HepG2 (cell line): Measurements from ENCODE around the gene RABL6. TPM values are rescaled to one million over a fixed set of nuclear protein-coding genes. Genes with fewer than 3 reads are reported as not detected.

Source experiments
- FOXC1 ChIP-seq: sonication (generic); formaldehyde crosslinking; IDR thresholded peaks from 2 replicates; pipeline ENCODE4 v1.8.0; 2022; ENCODE audit warnings: mild to moderate bottlenecking, missing genetic modification reagents, borderline replicate concordance
- GABPB1 ChIP-seq: IDR thresholded peaks from 2 replicates; pipeline ENCODE4 v1.6.1; 2016; ENCODE audit warnings: mild to moderate bottlenecking, missing genetic modification reagents, moderate library complexity, missing compliant biosample characterization
- GRHL1 ChIP-seq: sonication (generic); formaldehyde crosslinking; conservative IDR thresholded peaks from 2 replicates; pipeline ENCODE4 v1.8.0; 2022; ENCODE audit warnings: missing genetic modification reagents
- IRF1 ChIP-seq: sonication (generic); formaldehyde crosslinking; IDR thresholded peaks from 2 replicates; pipeline ENCODE4 v1.4.0; 2020; ENCODE audit warnings: low read depth, mild to moderate bottlenecking, missing genetic modification reagents
- MAFG ChIP-seq: sonication (generic); formaldehyde crosslinking; IDR thresholded peaks from 2 replicates; pipeline ENCODE4 v1.5.1; 2020; ENCODE audit warnings: mild to moderate bottlenecking, missing genetic modification reagents
- NFAT5 ChIP-seq: sonication (generic); formaldehyde crosslinking; IDR thresholded peaks from 2 replicates; pipeline ENCODE4 v1.4.0; 2020; ENCODE audit warnings: missing genetic modification reagents
- SALL2 ChIP-seq: sonication (generic); formaldehyde crosslinking; IDR thresholded peaks from 2 replicates; pipeline ENCODE4 v1.8.1; 2023; ENCODE audit warnings: mild to moderate bottlenecking, missing genetic modification reagents, inconsistent platforms
- ZBTB1 ChIP-seq: sonication (generic); formaldehyde crosslinking; IDR thresholded peaks from 2 replicates; pipeline ENCODE4 v1.4.0; 2020; ENCODE audit warnings: missing genetic modification reagents, borderline replicate concordance
- ZBTB34 ChIP-seq: sonication (generic); formaldehyde crosslinking; IDR thresholded peaks from 2 replicates; pipeline ENCODE4 v1.8.0; 2022; ENCODE audit warnings: mild to moderate bottlenecking, missing genetic modification reagents
- ZBTB38 ChIP-seq: sonication (generic); formaldehyde crosslinking; IDR thresholded peaks from 2 replicates; pipeline ENCODE4 v1.5.1; 2020; ENCODE audit warnings: mild to moderate bottlenecking, missing genetic modification reagents
- ZNF746 ChIP-seq: sonication (generic); formaldehyde crosslinking; IDR thresholded peaks from 2 replicates; pipeline ENCODE4 v1.8.0; 2022; ENCODE audit warnings: mild to moderate bottlenecking, missing genetic modification reagents
- ZNF883 ChIP-seq: sonication (generic); formaldehyde crosslinking; IDR thresholded peaks from 2 replicates; pipeline ENCODE4 v1.5.1; 2020; ENCODE audit warnings: mild to moderate bottlenecking, missing genetic modification reagents; ENCODE audit errors: not compliant biosample characterization
- polyA plus RNA-seq, 8 experiments: library from polyadenylated mRNA; depleted of rRNA in 3 of 8; stranded (reverse) in 7 of 8; unstranded in 1 of 8; fragments of >200 nt; fragmentation: Illumina TruSeq in 4 of 8; extraction: Trizol in 4 of 8; gene quantifications; 2 replicates each; pipeline versions ENCODE4 v1.2.1 to v1.2.3, GENCODE V29; 2011 to 2016; ENCODE audit warnings: low read depth in 4 of 8, missing spikeins in 1 of 8, mixed read lengths in 1 of 8; ENCODE audit not compliant: insufficient read depth in 1 of 8
- total RNA-seq, 5 experiments: library from RNA; depleted of rRNA; stranded (reverse); fragments of >200 nt; fragmentation: Illumina TruSeq; extraction: Trizol; gene quantifications; 2 replicates each; pipeline ENCODE4 v1.2.3, GENCODE V29; 2016; ENCODE audit warnings: low read depth in 1 of 5
- TF ChIP-seq, protein P1 (sequence below): sonication (generic); formaldehyde crosslinking; IDR thresholded peaks from 2 replicates; pipeline ENCODE4 v1.9.0; 2021; ENCODE audit warnings: missing genetic modification reagents, borderline replicate concordance
- TF ChIP-seq, protein P2 (sequence below): sonication (generic); formaldehyde crosslinking; IDR thresholded peaks from 2 replicates; pipeline ENCODE4 v1.4.0; 2020; ENCODE audit warnings: low read depth, missing genetic modification reagents

RABL6 gene
- total and polyA plus RNA-seq, 2 of the 13 experiments (the other 11 are each of a cell fraction or from before 2014, with no cell fraction given) = 81.5 to 125 TPM

DNA sequence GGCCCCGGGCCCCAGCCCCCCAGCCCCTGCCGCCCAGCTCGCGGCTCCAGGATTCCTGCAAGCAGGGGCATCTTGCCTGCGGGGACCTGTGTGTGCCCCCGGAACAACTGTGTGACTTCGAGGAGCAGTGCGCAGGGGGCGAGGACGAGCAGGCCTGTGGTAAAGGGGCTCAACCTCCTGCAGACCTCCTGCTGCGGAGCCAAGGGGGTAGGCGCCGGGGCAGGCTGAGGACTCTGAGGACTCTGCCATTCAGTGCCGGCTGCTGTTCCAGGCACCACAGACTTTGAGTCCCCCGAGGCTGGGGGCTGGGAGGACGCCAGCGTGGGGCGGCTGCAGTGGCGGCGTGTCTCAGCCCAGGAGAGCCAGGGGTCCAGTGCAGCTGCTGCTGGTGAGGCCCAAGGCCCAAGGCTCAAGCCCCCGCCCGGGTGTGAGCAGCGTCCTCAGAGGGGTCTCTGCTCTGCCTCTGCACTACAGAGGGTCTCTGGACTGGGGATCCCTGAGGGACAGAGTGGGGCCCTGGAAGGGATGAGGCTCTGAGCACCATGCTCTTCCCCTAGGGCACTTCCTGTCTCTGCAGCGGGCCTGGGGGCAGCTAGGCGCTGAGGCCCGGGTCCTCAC is 47.8 kb downstream of the RABL6 start (continued):
- TF ChIP-seq GRHL1 (CRISPR knock-in tag) (no peak), NFAT5 (CRISPR knock-in tag) (no peak), ZBTB34 (CRISPR knock-in tag) (no peak), SALL2 (no peak), FOXC1 (CRISPR knock-in tag) (no peak), MAFG (no peak), ZBTB38 (CRISPR knock-in tag) (no peak), GABPB1 (CRISPR knock-in tag) (no peak), ZBTB1 (no peak), ZNF883 (no peak), ZNF746 (no peak), IRF1 (CRISPR knock-in tag) (no peak)
- TF ChIP-seq, protein P1, sequence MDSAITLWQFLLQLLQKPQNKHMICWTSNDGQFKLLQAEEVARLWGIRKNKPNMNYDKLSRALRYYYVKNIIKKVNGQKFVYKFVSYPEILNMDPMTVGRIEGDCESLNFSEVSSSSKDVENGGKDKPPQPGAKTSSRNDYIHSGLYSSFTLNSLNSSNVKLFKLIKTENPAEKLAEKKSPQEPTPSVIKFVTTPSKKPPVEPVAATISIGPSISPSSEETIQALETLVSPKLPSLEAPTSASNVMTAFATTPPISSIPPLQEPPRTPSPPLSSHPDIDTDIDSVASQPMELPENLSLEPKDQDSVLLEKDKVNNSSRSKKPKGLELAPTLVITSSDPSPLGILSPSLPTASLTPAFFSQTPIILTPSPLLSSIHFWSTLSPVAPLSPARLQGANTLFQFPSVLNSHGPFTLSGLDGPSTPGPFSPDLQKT (CRISPR knock-in tag) = no peak
- TF ChIP-seq, protein P2, sequence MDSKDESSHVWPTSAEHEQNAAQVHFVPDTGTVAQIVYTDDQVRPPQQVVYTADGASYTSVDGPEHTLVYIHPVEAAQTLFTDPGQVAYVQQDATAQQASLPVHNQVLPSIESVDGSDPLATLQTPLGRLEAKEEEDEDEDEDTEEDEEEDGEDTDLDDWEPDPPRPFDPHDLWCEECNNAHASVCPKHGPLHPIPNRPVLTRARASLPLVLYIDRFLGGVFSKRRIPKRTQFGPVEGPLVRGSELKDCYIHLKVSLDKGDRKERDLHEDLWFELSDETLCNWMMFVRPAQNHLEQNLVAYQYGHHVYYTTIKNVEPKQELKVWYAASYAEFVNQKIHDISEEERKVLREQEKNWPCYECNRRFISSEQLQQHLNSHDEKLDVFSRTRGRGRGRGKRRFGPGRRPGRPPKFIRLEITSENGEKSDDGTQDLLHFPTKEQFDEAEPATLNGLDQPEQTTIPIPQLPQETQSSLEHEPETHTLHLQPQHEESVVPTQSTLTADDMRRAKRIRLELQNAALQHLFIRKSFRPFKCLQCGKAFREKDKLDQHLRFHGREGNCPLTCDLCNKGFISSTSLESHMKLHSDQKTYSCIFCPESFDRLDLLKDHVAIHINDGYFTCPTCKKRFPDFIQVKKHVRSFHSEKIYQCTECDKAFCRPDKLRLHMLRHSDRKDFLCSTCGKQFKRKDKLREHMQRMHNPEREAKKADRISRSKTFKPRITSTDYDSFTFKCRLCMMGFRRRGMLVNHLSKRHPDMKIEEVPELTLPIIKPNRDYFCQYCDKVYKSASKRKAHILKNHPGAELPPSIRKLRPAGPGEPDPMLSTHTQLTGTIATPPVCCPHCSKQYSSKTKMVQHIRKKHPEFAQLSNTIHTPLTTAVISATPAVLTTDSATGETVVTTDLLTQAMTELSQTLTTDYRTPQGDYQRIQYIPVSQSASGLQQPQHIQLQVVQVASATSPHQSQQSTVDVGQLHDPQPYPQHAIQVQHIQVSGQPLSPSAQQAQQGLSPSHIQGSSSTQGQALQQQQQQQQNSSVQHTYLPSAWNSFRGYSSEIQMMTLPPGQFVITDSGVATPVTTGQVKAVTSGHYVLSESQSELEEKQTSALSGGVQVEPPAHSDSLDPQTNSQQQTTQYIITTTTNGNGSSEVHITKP (CRISPR knock-in tag) = no peak
